Measurements from ENCODE around the gene VWCE.

GRCh38 chr11:61339490-61339878 lies 44.4 kb upstream of the VWCE start:
- TF ChIP-seq POLR2A (IDR thresholded peaks at IDR 0.05): no peak
- TF ChIP-seq CTCF (IDR thresholded peaks at IDR 0.05): no peak
- TF ChIP-seq POLR2AphosphoS5 (IDR thresholded peaks at IDR 0.05; ENCODE audit: insufficient read depth in 1 of 2, low read depth in 1 of 2): no peak

Measured in vagina (tissue), 2 donors.